ENCODE data around the gene TMEM120B. TPM values are rescaled to one million over a fixed set of nuclear protein-coding genes. Genes with fewer than 3 reads are reported as not detected.
A peak's percentile ranks its signal among the peaks of the same experiment; 100 is the strongest.

Gene TMEM120B
- total and polyA plus RNA-seq, 2 of the 4 experiments (the other 2 are of a cell fraction), result 10.6 to 18.4 TPM

DNA sequence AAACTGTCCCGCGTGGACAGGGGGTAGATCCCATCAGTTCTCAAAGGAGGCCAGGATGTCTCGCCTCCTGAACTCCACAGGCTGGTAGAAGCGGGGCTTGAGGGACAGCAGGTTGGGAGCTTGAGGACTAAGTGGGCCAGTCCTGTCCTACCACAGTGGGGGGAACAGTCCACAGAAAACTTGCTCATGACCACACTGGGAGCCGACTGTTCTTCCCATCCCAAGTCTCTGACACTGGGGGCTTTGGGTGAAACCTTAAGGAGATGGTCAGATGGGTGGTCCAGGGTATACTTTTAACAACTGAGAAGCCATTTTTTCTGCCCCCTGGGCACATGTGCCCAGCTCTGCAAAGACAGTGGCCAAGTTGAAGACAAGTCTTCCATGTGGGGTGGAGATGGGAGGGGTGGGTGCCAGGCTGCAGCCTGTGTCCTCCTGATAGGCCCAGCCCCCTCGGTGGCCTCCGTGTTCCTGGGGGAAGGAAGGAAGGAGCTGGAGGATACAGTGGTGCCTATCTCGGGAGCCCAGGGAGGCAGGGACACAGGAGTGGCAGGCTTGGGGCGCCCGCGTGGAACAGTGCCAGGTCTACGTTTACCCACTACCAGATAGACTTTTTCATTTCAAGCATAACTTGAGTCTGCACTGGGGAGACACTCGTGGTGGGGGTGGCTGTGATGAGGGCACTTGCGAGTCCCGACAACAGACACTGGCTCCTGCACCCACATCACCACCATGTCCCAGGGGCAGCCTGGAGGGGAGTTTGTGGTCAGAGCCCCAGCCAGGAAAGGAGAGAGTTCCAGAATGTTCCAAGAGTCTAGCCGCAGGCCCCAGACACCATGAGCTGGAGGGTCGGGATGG is 66.2 kb downstream of the TMEM120B start:
- Histone ChIP-seq H3K4ac (ENCODE audit: low read depth, low read length) (no peak overlapping the region), H3K14ac (replicated peaks; ENCODE audit: low read depth, low read length) (no peak overlapping the region), H2BK15ac (ENCODE audit: low read depth, low read length) (no peak overlapping the region), H2AK9ac (replicated peaks; ENCODE audit: low read depth, low read length, poor library complexity) (peak overlapping the region; percentile 67), H3K4me1 (ENCODE audit: control insufficient read depth, insufficient read depth, low read length) (peaks cover 10% of the 10 kb centered on the region), H3K9me1 (ENCODE audit: insufficient read depth, low read length) (peaks cover 4% of the 10 kb centered on the region; the same call in 1 of the 2 replicates), H2BK20ac (ENCODE audit: low read depth, low read length) (no peak overlapping the region), H4K8ac (ENCODE audit: low read depth in 2 of 2, low read length in 2 of 2) (no peak overlapping the region), H4K20me1 (ENCODE audit: insufficient read depth, low read length) (peaks cover 14% of the 10 kb centered on the region; the same call in 1 of the 2 replicates), H4K5ac (ENCODE audit: low read depth, low read length) (no peak overlapping the region), H3K36me3 (ENCODE audit: control insufficient read depth, insufficient read depth, low read length) (peaks cover 11% of the 10 kb centered on the region; the same call in 1 of the 2 replicates), H3K27ac (ENCODE audit: insufficient read depth, low read length) (no peak overlapping the region), H3K18ac (ENCODE audit: low read depth, low read length) (no peak overlapping the region), H3K9ac (ENCODE audit: low read depth, low read length) (no peak overlapping the region), H3K4me3 (ENCODE audit: insufficient read depth, low read depth, low read length) (no peak overlapping the region), H3K9me3 (ENCODE audit: control insufficient read depth, insufficient read depth, low read length) (no peaks in the 10 kb centered on the region), H2AK5ac (ENCODE audit: low read depth, low read length) (no peak overlapping the region), H2AFZ (replicated peaks; ENCODE audit: low read length, poor library complexity) (no peak overlapping the region), H3K79me1 (ENCODE audit: low read depth in 1 of 2, low read length in 2 of 2) (peaks cover 0 to 12% of the 10 kb centered on the region in 2 experiments; a peak in 1 of 4 replicates), H2BK120ac (ENCODE audit: low read depth, low read length) (no peak overlapping the region), H3K27me3 (ENCODE audit: control insufficient read depth, insufficient read depth, low read length) (no peaks in the 10 kb centered on the region), H4K91ac (ENCODE audit: insufficient read depth, low read depth, low read length) (no peak overlapping the region), H3K56ac (ENCODE audit: extremely low read depth, insufficient read depth, low read length) (no peak overlapping the region), H3K4me2 (ENCODE audit: low read depth, low read length) (no peak overlapping the region), H3K23ac (ENCODE audit: low read depth, low read length) (no peak overlapping the region), H2BK5ac (ENCODE audit: low read depth, low read length, poor library complexity, severe bottlenecking) (no peak overlapping the region)
- DNase-seq (no peak), ATAC-seq (ENCODE audit: low read depth) (no peak)
- WGBS, 2 experiments (ENCODE audit: extremely low coverage in 2 of 2, insufficient read length in 1 of 2), result 75% methylated on average over 1 of the region's 17 CpGs; no CpG with 5 or more reads in 1 of the 2 experiments
- in situ Hi-C loops (cut with MboI; ENCODE audit: low sequenced_read_pairs), result no loop called here
- ChIA-PET CTCF (no interaction called here), POLR2A (ENCODE audit: unreplicated experiment) (interaction anchor here (0.6 kb wide), 1 partner anchor 24 kb away, joined by 6 read pairs; no protein-coding TSS in a partner anchor)
- intact Hi-C loops (cut with micrococcal nuclease), result no loop called here
- dilution Hi-C loops (cut with HindIII; ENCODE audit: low sequenced_read_pairs, unreplicated experiment), result no loop called here
- BruUV-seq (replicated peaks), result no TSS peak
- TF ChIP-seq SMC3 (IDR thresholded peaks at IDR 0.05; ENCODE audit: low read depth, low read length) (no peak), RCOR1 (IDR thresholded peaks at IDR 0.05; ENCODE audit: insufficient replicate concordance, low read length) (no peak), POLR2A (IDR thresholded peaks at IDR 0.05; ENCODE audit: low read depth, low read length) (no peak), CTCF (conservative IDR thresholded peaks at IDR 0.05; ENCODE audit: low read depth, low read length) (no peak), MAFK (IDR thresholded peaks at IDR 0.05; ENCODE audit: low read depth, low read length) (no peak), CHD1 (IDR thresholded peaks at IDR 0.05; ENCODE audit: low read depth, low read length) (no peak), BHLHE40 (IDR thresholded peaks at IDR 0.05; ENCODE audit: low read depth, low read length) (no peak), NFE2L2 (IDR thresholded peaks at IDR 0.05; ENCODE audit: low read depth, low read length) (no peak), FOS (IDR thresholded peaks at IDR 0.05; ENCODE audit: low read depth, low read length) (no peak), RAD21 (IDR thresholded peaks at IDR 0.05; ENCODE audit: low read length) (no peak), MXI1 (IDR thresholded peaks at IDR 0.05; ENCODE audit: borderline replicate concordance, low read depth, low read length) (no peak), RFX5 (IDR thresholded peaks at IDR 0.05; ENCODE audit: low read depth, low read length) (no peak), CEBPB (IDR thresholded peaks at IDR 0.05; ENCODE audit: low read depth, low read length) (no peak), MAZ (IDR thresholded peaks at IDR 0.05; ENCODE audit: borderline replicate concordance, low read depth, low read length) (no peak)
- TF ChIP-seq, protein P1, sequence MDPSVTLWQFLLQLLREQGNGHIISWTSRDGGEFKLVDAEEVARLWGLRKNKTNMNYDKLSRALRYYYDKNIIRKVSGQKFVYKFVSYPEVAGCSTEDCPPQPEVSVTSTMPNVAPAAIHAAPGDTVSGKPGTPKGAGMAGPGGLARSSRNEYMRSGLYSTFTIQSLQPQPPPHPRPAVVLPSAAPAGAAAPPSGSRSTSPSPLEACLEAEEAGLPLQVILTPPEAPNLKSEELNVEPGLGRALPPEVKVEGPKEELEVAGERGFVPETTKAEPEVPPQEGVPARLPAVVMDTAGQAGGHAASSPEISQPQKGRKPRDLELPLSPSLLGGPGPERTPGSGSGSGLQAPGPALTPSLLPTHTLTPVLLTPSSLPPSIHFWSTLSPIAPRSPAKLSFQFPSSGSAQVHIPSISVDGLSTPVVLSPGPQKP (IDR thresholded peaks at IDR 0.05; ENCODE audit: borderline replicate concordance, low read depth, low read length), result no peak

All from IMR-90 (cell line).